ENCODE data around the gene MGAT5.

- TF ChIP-seq POLR2A (IDR thresholded peaks at IDR 0.05), result no peak
- TF ChIP-seq CTCF (IDR thresholded peaks at IDR 0.05), result no peak
These were observed 200.6 kb downstream of the MGAT5 start for GRCh38 chr2:134454426-134454825.
